H9 (cell line): Measurements from ENCODE around the gene ATF4. TPM values are rescaled to one million over a fixed set of nuclear protein-coding genes. Genes with fewer than 3 reads are reported as not detected.
A peak's percentile ranks its signal among the peaks of the same experiment; 100 is the strongest.

ENCODE experiments used
- DNase-seq: peaks from one replicate; pipeline ENCODE4 v3.0.0-alpha.2; 2017
- H2AFZ ChIP-seq: one replicate; pipeline ENCODE4 v1.6.1; 2013; ENCODE audit warnings: mild to moderate bottlenecking, low read length, control low read depth, moderate library complexity
- H2AK5ac ChIP-seq: 2 replicates; pipeline ENCODE4 v1.6.1; 2013; ENCODE audit warnings: low read length, control low read depth, mixed read lengths; ENCODE audit not compliant: insufficient read length
- H2BK120ac ChIP-seq: one replicate; pipeline ENCODE4 v1.6.1; 2013; ENCODE audit warnings: low read depth, mild to moderate bottlenecking, low read length, control low read depth, inconsistent platforms; ENCODE audit not compliant: poor library complexity, severe bottlenecking
- H2BK12ac ChIP-seq: 2 replicates; pipeline ENCODE4 v1.6.1; 2013; ENCODE audit warnings: low read length, control low read depth, mixed read lengths, low read depth; ENCODE audit not compliant: insufficient read length
- H2BK15ac ChIP-seq: 2 replicates; pipeline ENCODE4 v1.6.1; 2013; ENCODE audit warnings: low read depth, low read length, control low read depth
- H2BK20ac ChIP-seq: one replicate; pipeline ENCODE4 v1.6.1; 2013; ENCODE audit warnings: low read depth, mild to moderate bottlenecking, low read length, control low read depth, inconsistent platforms; ENCODE audit not compliant: poor library complexity, severe bottlenecking
- H2BK5ac ChIP-seq: 2 replicates; pipeline ENCODE4 v1.6.1; 2013; ENCODE audit warnings: low read length, control low read depth, mixed read lengths; ENCODE audit not compliant: insufficient read length
- H3K14ac ChIP-seq: 2 replicates; pipeline ENCODE4 v1.6.1; 2013; ENCODE audit warnings: low read length, control low read depth; ENCODE audit not compliant: insufficient read depth
- H3K18ac ChIP-seq: 2 replicates; pipeline ENCODE4 v1.6.1; 2013; ENCODE audit warnings: low read depth, mild to moderate bottlenecking, mixed read lengths, low read length, control low read depth; ENCODE audit not compliant: insufficient read length
- H3K23ac ChIP-seq: 2 replicates; pipeline ENCODE4 v1.6.1; 2013; ENCODE audit warnings: low read length, control low read depth, mixed read lengths, low read depth; ENCODE audit not compliant: insufficient read length
- H3K23me2 ChIP-seq: 2 replicates; pipeline ENCODE4 v1.6.1; 2013; ENCODE audit warnings: low read depth, mild to moderate bottlenecking, mixed read lengths, low read length, control low read depth; ENCODE audit not compliant: insufficient read length, poor library complexity, severe bottlenecking
- H3K27ac ChIP-seq: 2 replicates; pipeline ENCODE4 v1.5.1; 2013; ENCODE audit warnings: low read length, control low read depth, mixed read lengths, low read depth; ENCODE audit not compliant: insufficient read length
- H3K27me3 ChIP-seq: 2 replicates; pipeline ENCODE4 v1.6.1; 2013; ENCODE audit warnings: low read length, control low read depth, inconsistent platforms; ENCODE audit not compliant: insufficient read depth
- H3K4ac ChIP-seq: 2 replicates; pipeline ENCODE4 v1.6.1; 2013; ENCODE audit warnings: low read depth, mild to moderate bottlenecking, control low read depth, inconsistent platforms, low read length, moderate library complexity
- H3K4me1 ChIP-seq: 2 replicates; pipeline ENCODE4 v1.6.1; 2013; ENCODE audit warnings: low read length, control low read depth, inconsistent platforms; ENCODE audit not compliant: insufficient read depth
- H3K4me2 ChIP-seq: 2 replicates; pipeline ENCODE4 v1.6.1; 2013; ENCODE audit warnings: low read length, control low read depth, mixed read lengths; ENCODE audit not compliant: insufficient read length, insufficient read depth
- H3K56ac ChIP-seq: 2 replicates; pipeline ENCODE4 v1.6.1; 2013; ENCODE audit warnings: low read depth, mild to moderate bottlenecking, mixed read lengths, low read length, control low read depth; ENCODE audit not compliant: insufficient read length
- H3K79me1 ChIP-seq: 2 replicates; pipeline ENCODE4 v1.6.1; 2013; ENCODE audit warnings: low read depth, mild to moderate bottlenecking, moderate library complexity, low read length, control low read depth, inconsistent platforms; ENCODE audit not compliant: insufficient read depth, poor library complexity, severe bottlenecking
- H3K79me2 ChIP-seq: 2 replicates; pipeline ENCODE4 v1.6.1; 2013; ENCODE audit warnings: low read length, control low read depth, inconsistent platforms; ENCODE audit not compliant: insufficient read depth
- H3K9ac ChIP-seq: 2 replicates; pipeline ENCODE4 v1.6.1; 2013; ENCODE audit warnings: low read length, control low read depth, mixed read lengths; ENCODE audit not compliant: insufficient read length; ENCODE audit errors: extremely low read depth
- H3K9me3 ChIP-seq: one replicate; pipeline ENCODE4 v1.6.1; 2013; ENCODE audit warnings: low read depth, low read length, inconsistent platforms; ENCODE audit not compliant: control insufficient read depth
- H3T11ph ChIP-seq: one replicate; pipeline ENCODE4 v1.6.1; 2013; ENCODE audit warnings: mild to moderate bottlenecking, low read length, control low read depth, inconsistent platforms
- H4K20me1 ChIP-seq: one replicate; pipeline ENCODE4 v1.6.1; 2013; ENCODE audit not compliant: control insufficient read depth, insufficient read length, insufficient read depth
- H4K5ac ChIP-seq: 2 replicates; pipeline ENCODE4 v1.6.1; 2013; ENCODE audit warnings: low read depth, mild to moderate bottlenecking, mixed read lengths, low read length, control low read depth; ENCODE audit not compliant: insufficient read length
- H4K8ac ChIP-seq: replicated peaks from 2 replicates; pipeline ENCODE4 v1.6.1; 2013; ENCODE audit warnings: low read length, control low read depth, mixed read lengths, low read depth; ENCODE audit not compliant: insufficient read length
- H4K91ac ChIP-seq: 2 replicates; pipeline ENCODE4 v1.6.1; 2013; ENCODE audit warnings: low read depth, mild to moderate bottlenecking, moderate library complexity, mixed read lengths, low read length, control low read depth; ENCODE audit not compliant: insufficient read length
- H3K27ac Mint-ChIP-seq, 3 experiments: 2 replicates in 2 of 3; 3 replicates in 1 of 3; pipeline ENCODE4 v1.8.0; 2020 to 2021; ENCODE audit warnings: mixed read lengths in 3 of 3, mild to moderate bottlenecking in 1 of 3, moderate library complexity in 1 of 3
- H3K27me3 Mint-ChIP-seq: 2 replicates; pipeline ENCODE4 v1.8.0; 2021; ENCODE audit warnings: low read depth, mild to moderate bottlenecking, moderate library complexity, mixed read lengths
- H3K36me3 Mint-ChIP-seq, 3 experiments: 2 replicates in 2 of 3; 3 replicates in 1 of 3; pipeline ENCODE4 v1.8.0; 2020 to 2021; ENCODE audit warnings: low read depth in 3 of 3, mixed read lengths in 3 of 3; ENCODE audit not compliant: insufficient read depth in 1 of 3
- H3K4me1 Mint-ChIP-seq, 2 experiments: 2 replicates each; pipeline ENCODE4 v1.8.0; 2020; ENCODE audit warnings: mixed read lengths in 2 of 2
- H3K4me3 Mint-ChIP-seq, 2 experiments: 2 replicates in 1 of 2; 3 replicates in 1 of 2; pipeline ENCODE4 v1.8.0; 2020 to 2021; ENCODE audit warnings: mild to moderate bottlenecking in 2 of 2, mixed read lengths in 2 of 2, moderate library complexity in 1 of 2
- H3K9me3 Mint-ChIP-seq, 2 experiments: 2 replicates in 1 of 2; 3 replicates in 1 of 2; pipeline ENCODE4 v1.8.0; 2020; ENCODE audit warnings: mild to moderate bottlenecking in 2 of 2, mixed read lengths in 2 of 2, moderate library complexity in 1 of 2
- CTCF ChIP-seq: fragments of 200-600 bp; sonication (generic); conservative IDR thresholded peaks from 3 replicates; pipeline ENCODE4 v1.8.0; 2021; ENCODE audit warnings: antibody characterized with exemption, mild to moderate bottlenecking
- WGBS: extraction: QIAGEN DNeasy Blood & Tissue Kit; methylation state at CpG from one replicate; pipeline ENCODE4 v1.1.7; 2013; ENCODE audit warnings: missing lambda C conversion rate, low lambda C conversion rate, mixed read lengths; ENCODE audit not compliant: insufficient read length; ENCODE audit errors: extremely low coverage; 5-methylcytosine and 5-hydroxymethylcytosine counted together
- total RNA-seq: library from RNA; stranded (reverse); gene quantifications from 2 replicates; pipeline ENCODE4 v1.2.1, GENCODE V29; 2021

Gene ATF4
- total RNA-seq, 1 experiment from 2014 or later: 455 TPM

GRCh38 chr22:39545386-39546365 lies 25.3 kb downstream of the ATF4 start:
- WGBS: no CpG with 5 or more reads among the region's 39 CpGs
- no peak overlapping the region for H3K56ac ChIP-seq
- H3K18ac ChIP-seq: no peak overlapping the region
- H3K9ac ChIP-seq: no peak overlapping the region
- no peak overlapping the region for H2AFZ ChIP-seq
- no peak overlapping the region for H4K8ac ChIP-seq
- H3K79me1 ChIP-seq: no peaks in the 10 kb centered on the region
- no peak overlapping the region for H2AK5ac ChIP-seq
- H2BK5ac ChIP-seq: no peak overlapping the region
- no peak overlapping the region for H3K14ac ChIP-seq
- no peak overlapping the region for H3K27ac ChIP-seq
- no peaks in the 10 kb centered on the region for H3K4me1 ChIP-seq
- H4K20me1 ChIP-seq: no peaks in the 10 kb centered on the region
- H3K23me2 ChIP-seq: no peaks in the 10 kb centered on the region
- peaks cover 10 to 16% of the 10 kb centered on the region in 2 experiments for H3K4me1 Mint-ChIP-seq
- H3K4me2 ChIP-seq: peak overlapping the region; percentile 34
- no peak overlapping the region for H2BK15ac ChIP-seq
- no peak overlapping the region for H3K4ac ChIP-seq
- H3T11ph ChIP-seq: no peak overlapping the region
- no peak overlapping the region for H2BK120ac ChIP-seq
- DNase-seq: peak; percentile 83
- no peaks in the 10 kb centered on the region for H3K9me3 Mint-ChIP-seq
- H3K23ac ChIP-seq: no peak overlapping the region
- peaks cover 79% of the 10 kb centered on the region for H3K27me3 Mint-ChIP-seq
- no peak overlapping the region for H3K27ac Mint-ChIP-seq
- peak overlapping the region in 1 of 2 experiments; percentile 22; a peak in 2 of 5 replicates for H3K4me3 Mint-ChIP-seq
- no peaks in the 10 kb centered on the region for H3K79me2 ChIP-seq
- H4K5ac ChIP-seq: no peak overlapping the region
- TF ChIP-seq CTCF: no peak
- no peak overlapping the region for H4K91ac ChIP-seq
- no peaks in the 10 kb centered on the region for H3K9me3 ChIP-seq
- H3K27me3 ChIP-seq: no peaks in the 10 kb centered on the region; the same call in 1 of the 2 replicates
- H2BK12ac ChIP-seq: no peak overlapping the region
- no peaks in the 10 kb centered on the region for H3K36me3 Mint-ChIP-seq
- H2BK20ac ChIP-seq: no peak overlapping the region
